HG03135 (cell line): ENCODE measurements around the gene CNOT10.
"Not testable (repeated sequence)": the region's sequence is repeated elsewhere in the genome, so short reads cannot be mapped to it uniquely, and the experiment has no call there.

Experiments used
- ATAC-seq: cut with Tn5 transposase; IDR thresholded peaks from one replicate; pipeline ENCODE4 v1.9.1; 2021; ENCODE audit warnings: mild to moderate bottlenecking, moderate library complexity; ENCODE audit not compliant: unreplicated experiment

The CNOT10 gene

DNA sequence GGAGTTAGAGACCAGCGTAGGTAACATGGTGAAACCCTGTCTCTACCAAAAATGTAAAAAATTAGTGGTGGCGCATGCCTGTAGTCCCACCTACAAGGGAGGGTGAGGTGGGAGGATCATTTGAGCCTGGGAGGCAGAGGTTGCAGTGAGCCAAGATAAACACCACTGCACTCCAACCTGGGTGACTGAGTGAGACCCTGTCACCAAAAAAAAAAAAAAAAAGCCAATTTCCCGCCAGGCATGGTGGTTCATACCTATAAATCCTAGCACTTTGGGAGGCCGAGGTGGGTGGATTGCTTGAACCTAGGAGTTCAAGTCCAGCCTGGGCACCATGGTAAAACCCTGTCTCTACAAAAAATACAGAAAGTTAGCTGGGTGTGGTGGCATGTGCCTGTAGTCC lies 6.9 kb downstream of the CNOT10 start:
- no peak for ATAC-seq

DNA sequence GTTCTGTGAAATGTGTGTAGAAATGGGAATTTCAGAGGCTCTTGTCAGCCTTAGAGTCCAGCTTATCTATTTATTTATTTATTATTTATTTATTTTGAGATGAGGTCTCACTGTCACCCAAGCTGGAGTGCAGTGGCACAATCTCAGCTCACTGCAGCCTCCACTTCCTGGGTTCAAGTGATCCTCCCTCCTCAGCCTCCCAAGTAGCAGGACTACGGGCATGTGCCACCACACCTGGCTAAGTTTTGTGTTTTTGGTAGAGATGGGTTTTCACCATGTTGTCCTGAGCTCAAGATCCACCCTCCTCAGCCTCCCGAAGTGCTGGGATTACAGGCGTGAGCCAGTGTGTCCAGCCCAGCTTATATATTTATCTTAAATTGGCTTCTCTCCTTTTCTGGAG lies 11.5 kb downstream of the CNOT10 start:
- no peak for ATAC-seq

DNA sequence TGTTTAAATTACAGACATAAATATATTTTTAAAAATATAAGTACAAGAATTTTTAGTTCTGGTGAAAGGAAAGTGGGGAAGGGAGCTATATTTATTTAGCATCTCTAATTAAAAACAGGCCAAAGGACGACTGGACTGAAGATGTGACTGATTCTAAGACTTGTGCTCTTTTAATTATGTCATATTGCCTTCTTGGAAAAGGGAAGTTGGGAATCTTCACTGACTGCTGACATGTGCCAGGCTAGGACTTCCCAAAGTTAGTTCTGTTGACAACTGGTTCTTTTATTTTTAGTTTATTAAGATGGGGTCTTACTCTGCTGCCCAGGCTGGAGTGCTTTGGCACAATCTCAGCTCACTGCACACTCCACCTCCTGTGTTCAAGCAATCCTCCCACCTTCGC lies 13.5 kb downstream of the CNOT10 start:
- no peak for ATAC-seq

DNA sequence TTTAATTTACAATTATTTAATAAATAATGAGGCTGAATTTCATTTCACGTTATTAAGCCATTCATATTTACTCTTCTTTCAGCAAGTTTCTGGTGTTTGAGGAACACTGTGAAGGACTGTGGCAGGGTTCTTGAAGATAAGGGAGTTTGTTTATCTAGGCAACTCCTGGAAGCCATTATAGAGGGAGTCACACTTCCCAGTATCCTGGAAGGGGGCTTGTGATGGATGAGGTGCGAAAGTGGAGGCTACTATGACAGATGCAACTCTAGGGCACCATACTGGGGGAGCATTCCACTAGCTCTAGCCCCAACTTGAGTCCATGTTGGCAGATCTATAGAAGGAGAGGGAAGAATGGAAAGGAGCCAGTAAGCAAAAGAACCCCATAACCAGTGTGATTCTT lies 14.4 kb downstream of the CNOT10 start:
- ATAC-seq = no peak

DNA sequence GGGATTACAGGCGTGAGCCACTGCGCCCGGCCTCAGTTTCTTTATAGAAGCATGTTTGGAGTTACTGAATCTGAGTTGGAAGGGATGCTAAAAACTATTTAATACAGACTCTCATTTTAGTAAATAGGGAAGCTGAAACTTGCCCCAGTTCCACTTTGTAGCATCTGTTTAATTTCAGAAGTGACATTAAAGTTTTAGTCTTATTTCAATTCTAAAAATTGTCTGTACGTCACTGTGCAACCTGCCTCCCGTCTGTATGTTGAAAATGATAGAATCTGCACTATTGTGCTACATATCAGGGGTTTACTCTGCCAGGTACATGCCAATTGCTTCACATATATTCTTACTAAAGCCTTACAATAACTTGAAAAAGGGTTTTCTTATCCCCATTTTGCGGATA lies 15.3 kb downstream of the CNOT10 start:
- no peak for ATAC-seq

DNA sequence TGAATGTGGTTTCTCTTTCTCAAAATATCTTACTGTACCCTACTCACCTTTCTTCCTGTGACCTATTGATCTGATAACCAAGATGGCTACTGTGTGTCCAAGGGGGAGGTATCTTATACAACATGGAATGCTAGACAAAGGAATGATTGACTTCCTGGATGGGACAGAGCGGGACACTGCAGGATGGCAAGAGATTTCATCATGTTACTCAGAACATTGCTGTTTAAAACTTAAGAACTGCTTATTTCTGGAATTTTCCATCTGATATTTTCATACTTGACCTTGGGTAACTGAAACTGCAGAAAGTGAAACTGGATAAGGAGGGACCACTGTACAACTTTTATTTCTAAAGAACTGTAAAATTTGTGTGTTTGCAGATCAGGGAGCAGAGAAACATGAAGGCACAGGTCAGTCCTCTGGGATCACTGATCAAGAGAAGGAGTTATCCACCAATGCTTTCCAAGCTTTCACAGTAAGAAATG lies 18.5 kb downstream of the CNOT10 start:
- ATAC-seq = no peak

DNA sequence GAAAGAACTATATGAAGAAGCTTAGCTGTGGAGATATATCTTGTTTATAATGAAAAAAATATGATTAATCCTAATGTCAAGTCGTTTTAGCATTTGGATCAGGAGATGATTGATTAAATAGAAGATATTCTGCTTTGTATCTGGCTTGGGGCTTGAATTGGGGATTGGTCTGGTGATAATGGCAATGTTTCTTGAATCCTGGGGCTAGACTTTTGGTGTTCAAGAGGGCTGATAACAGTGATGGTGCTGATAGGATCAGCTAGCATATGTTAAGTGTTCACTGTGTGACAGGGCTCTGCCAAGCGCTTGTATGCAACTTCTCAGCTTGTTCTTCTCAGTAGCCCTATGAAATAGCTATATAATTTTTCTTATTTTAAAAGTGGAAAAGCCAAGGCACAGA lies 20.2 kb downstream of the CNOT10 start:
- ATAC-seq = no peak

DNA sequence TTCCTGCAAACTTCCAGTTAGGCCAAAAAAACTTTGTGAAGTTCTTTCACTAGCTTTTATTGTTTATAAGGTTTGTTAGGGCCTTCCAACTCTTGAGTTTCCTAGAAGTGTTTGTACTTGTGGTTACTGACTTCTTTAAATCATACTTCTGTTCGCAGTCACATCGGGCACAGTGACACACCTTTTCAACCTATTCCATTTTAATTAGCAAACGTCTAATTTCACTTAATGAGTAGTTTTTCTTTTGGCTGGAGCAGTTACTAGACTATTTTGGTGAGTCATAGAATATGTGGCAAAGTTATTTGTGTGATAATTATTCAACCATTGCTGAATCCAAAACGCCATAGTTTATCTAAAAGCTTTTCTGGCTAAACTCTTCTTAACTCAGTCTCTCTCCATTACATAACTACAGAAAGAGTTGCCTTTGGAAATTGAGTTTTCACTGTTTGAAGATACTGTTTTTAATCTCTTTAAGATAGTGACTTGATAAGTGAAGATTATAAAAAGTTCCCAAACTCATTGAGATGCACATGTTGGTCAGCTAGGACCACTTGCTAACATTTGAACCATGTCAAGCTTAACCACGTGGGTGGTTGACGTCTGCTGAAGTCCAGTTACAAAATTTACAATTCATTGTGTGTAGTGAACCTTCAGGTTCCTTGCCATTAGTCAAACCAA lies 21.5 kb downstream of the CNOT10 start:
- ATAC-seq = no peak

DNA sequence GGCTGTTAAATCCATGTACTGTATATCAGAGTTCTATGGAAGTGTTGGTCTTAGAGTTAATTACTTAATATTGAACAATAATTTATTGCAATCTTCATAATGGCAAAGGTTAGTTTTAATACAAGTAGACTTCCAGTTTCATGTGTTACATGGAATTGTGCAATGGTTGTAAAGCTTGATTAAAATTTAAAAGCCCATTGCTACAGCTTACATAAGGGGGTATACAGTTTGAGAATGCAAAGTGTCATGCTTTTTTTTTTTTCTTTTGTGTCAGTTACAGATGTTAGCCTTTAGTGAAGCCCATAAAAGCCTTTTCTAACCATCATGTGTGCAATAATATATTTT lies 22.0 kb downstream of the CNOT10 start:
- no peak for ATAC-seq

DNA sequence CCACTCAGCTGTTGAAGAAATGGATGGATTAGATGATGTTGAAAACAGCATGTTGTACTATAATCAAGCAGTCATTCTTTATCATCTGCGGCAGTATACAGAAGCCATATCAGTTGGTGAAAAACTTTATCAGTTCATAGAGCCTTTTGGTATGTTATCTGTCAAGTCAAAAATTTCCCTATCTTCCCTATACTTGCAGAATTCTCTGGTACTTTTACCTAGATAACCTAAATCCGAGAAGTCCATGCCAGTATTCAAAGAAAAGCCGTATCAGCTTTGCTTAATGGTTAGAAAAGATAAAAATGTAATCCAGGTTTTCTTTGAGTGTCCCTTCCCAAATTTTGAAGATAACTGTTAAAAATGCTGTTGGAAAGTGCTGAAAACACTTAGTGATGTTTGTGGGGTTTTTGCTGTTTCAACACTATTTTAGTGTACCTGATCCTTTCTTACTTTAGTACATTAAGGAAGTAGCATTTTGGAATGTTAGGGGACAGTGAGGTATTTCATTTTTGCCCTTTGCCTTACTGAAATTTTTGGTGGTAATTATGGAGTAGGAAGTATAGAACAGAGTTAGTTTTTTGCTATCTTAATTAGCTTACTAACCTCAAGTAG lies 23.8 kb downstream of the CNOT10 start:
- ATAC-seq = no peak

DNA sequence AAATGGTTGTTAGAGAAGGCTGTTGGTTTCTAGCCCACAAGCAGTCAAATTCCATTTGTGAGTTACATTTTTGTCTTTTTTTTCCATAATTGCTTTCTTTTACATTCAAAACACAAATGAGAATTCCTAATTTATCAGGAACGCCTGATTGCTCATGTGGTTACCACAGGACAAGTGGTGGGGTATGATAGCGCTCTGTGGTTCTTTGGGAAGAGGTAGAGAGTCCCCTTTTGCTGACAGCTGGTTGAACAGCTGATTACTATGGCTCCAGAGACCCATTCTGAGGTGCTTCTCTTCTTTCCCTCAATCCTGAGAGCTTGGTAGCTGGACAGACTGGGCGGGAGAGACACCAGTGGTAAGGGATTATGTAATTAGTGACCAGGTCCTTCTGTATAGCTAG lies 24.4 kb downstream of the CNOT10 start:
- no peak for ATAC-seq

DNA sequence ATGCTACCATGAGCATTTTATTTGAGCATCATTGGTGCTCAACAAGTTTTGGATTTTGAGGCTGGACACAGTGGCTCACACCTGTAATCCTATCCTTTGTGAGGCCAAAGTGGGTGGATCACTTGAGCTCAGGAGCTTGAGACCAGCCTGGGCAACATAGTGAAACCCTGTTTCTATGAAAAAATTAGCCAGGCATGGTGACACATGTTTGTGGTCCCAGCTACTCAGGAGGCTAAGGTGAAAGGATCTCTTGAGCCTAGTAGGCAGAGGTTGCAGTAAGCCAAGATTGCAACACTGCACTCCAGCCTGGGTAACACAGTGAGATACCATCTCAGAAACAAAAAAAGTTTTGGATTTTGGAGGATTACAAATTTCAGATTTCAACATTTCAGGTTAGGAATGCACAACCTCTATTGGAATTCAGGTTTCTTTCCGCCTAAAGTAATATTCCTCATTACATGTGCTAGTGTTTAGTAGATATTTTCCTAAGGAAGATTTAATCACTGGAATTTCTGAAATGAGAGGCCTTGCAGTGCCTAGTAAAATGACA lies 27.6 kb downstream of the CNOT10 start:
- no peak for ATAC-seq

DNA sequence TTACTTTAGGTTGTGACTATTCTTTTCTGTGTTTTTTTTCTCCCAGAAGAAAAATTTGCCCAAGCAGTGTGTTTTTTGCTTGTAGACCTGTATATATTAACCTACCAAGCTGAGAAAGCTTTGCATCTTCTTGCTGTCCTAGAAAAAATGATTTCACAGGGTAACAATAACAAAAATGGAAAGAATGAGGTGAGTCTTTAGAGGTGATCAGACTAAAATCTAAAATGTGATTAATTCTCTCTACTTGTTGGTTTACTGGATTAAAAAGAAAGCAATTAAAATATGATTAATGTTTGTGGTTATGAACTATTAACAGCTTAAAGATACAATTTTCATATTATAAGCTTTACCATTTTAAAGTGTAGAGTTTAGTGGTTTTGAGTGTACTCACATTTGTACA lies 28.2 kb downstream of the CNOT10 start:
- no peak for ATAC-seq

DNA sequence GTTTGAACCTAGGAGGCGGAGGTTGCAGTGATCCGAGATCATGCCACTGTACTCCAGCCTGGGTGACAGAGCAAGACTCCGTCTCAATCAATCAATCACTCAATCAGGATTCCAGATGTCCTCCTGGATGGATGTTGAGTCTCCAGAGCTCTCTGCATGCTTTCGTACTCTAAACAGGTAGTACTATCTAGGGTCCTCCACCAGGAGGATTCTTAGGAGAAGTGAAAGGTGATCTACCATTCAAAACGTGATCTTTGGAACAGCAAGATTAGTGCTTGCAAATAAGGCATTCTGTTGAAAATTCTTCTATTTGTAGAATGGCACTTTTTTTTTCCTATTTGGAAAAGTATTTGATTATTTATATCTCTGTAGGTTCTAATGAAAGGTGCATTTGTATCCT lies 34.3 kb downstream of the CNOT10 start:
- ATAC-seq = no peak

DNA sequence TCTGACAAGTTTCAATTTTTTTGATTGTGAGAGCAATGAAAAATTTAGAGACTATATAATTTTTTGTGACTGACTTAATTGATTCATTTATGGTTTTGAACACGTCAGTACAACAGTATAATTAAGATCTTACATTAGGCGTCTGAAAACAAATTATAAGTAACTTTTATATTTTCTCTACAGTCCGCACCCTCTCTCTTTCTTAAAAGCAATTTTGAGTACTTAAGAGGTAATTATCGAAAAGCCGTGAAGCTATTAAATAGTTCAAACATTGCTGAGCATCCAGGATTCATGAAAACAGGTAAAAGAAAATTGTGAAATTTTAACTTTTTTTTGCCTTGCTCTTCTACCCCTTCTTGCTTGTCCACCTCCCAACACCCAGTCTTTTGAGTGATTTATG lies 34.9 kb downstream of the CNOT10 start:
- ATAC-seq = no peak

DNA sequence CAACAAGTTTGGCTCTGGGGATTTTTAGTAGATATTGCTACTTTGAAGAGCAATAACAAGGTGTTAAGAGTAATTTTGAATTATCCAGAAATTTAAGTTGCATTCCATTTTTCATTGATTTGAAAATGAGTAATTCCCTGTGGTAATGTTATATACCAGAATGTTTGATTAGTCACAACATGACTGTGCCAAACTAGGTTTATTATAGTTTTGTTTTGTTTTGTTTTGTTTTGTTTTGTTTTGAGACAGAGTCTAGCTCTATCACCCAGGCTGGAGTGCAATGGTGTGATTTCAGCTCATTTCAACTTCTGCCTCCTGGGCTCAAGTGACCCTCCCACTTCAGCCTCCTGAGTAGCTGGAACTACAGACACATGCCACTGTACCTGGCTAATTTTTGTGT lies 40.7 kb downstream of the CNOT10 start:
- ATAC-seq = no peak

DNA sequence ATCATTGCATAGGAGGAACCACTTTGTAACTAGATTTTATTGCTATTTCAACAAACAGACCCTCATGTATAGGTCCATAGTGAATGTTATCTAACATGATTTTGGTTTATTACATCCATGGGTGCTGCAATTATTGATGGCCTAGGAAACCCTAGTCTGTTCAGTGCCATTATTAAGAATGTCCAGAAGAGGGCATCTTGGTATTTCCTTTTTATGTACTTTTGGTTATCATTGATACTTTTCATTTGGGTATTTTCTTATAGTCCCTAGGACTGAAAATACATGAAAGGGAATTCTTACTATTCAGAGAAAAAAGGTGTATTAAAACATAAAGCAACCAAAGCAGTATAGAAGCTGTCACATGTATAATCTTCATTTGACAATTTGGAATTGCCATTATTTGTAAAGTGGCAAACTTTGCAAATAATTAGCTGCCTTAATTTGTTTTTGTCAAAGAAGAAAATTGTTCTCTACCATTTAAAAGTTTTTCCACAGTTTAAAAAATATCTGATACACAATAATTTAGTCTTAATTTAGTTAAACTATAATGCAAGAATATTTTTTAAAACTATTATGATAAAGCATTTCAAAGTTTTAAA lies 48.7 kb downstream of the CNOT10 start:
- ATAC-seq = no peak

DNA sequence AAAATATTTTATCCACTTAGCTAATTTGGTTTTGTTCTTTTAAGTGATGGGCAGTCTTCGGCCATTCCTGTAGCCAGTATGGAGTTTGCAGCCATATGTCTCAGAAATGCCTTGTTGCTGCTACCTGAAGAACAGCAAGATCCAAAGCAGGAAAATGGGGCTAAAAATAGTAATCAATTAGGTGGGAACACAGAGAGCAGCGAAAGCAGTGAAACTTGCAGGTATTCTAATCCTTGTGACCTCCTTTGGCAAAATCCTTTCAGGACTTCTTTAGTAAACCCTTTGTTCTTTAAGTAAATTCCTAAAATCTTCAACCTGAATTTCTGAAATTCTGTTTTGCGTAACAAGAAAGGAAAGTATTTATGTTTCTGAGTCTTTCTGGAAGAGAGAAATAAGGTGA lies 49.8 kb downstream of the CNOT10 start:
- no peak for ATAC-seq

DNA sequence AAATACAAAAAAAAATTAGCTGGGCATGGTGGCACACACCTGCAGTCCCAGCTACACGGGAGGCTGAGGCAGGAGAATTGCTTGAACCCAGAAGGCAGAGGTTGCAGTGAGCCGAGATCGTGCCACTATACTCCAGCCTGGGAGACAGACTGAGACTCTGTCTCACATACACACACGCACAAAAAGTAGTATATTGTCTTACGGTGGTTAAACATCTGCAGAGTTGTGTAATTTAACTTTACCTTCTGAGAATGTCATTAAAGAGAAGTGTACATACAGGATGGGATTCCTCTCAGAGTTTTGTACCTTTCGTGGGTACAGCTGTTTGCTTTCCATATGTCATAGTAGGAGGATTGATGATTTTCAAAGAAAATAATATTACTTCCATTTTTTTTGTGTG lies 58.5 kb downstream of the CNOT10 start:
- not testable (repeated sequence) for ATAC-seq

DNA sequence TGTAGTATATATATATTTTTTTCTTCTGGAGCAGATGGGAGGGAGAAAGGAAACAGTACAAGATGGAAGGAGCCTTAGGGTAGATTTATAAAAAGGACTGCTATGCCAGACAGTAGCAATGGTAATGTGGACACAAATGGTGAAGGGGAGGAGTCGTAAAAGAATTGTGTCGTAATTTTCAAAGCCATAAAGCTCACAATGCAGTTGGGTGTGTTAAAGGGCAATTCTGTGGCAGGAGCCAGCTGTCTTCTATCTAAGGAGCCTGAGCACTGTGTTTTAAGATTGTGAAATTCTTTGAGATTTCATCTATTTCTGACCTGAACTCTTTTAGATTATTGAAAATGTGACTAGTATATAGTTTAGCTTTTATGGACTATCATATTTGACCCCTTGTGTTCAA lies 58.9 kb downstream of the CNOT10 start:
- ATAC-seq = no peak

DNA sequence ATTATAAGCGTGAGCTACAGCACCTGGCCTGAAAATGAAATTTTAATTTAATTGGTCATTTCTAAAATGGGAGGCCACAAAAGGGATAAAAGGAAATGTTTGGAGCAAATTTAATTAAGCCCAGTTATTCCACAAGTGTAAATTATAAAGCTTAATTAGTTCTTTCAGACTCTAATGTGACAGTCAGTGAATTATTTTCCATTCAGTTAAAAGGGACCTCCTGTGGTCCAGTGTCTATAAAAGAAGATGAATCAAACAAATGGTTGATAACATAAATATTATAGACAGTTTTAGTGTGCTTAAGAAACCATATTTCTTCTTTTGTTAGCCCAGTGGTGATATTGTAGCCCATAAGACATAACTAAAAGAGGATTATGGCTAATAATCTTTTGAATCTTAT lies 66.4 kb downstream of the CNOT10 start:
- ATAC-seq = no peak

DNA sequence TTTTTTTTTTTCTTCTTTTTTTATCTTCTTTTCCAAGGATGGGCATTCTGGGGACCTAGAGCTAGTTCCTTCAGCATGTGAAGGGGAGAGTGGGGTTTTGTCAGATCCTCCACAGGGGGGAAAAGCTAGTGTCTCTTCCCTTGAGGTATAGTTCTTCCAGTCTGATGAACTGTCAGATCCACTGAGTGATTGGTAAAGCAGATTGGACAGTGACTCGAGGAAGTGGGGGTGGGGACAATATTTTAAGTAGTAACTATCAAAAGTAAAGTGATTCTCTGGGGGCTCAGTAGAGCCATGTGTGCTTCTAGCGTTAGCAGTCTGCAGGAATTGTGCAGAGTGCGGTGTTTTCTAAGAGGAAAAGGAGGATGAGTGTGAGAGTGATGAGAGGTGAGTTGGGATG lies 70.8 kb downstream of the CNOT10 start:
- ATAC-seq = no peak
